Measurements from ENCODE around the gene RASA3.

- TF ChIP-seq POLR2A (IDR thresholded peaks at IDR 0.05; ENCODE audit: low read depth), result no peak
- TF ChIP-seq, protein P1, sequence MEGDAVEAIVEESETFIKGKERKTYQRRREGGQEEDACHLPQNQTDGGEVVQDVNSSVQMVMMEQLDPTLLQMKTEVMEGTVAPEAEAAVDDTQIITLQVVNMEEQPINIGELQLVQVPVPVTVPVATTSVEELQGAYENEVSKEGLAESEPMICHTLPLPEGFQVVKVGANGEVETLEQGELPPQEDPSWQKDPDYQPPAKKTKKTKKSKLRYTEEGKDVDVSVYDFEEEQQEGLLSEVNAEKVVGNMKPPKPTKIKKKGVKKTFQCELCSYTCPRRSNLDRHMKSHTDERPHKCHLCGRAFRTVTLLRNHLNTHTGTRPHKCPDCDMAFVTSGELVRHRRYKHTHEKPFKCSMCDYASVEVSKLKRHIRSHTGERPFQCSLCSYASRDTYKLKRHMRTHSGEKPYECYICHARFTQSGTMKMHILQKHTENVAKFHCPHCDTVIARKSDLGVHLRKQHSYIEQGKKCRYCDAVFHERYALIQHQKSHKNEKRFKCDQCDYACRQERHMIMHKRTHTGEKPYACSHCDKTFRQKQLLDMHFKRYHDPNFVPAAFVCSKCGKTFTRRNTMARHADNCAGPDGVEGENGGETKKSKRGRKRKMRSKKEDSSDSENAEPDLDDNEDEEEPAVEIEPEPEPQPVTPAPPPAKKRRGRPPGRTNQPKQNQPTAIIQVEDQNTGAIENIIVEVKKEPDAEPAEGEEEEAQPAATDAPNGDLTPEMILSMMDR (IDR thresholded peaks at IDR 0.05), result no peak
These were observed 55.9 kb downstream of the RASA3 start for GRCh38 chr13:114076329-114077090.

Data from esophagus muscularis mucosa (tissue), 3 donors.